Left hindlimb (tissue), 1 donor: ENCODE measurements around the gene ASCL2.

Experiments used
- DNase-seq: peaks from one replicate; pipeline ENCODE4 v3.0.0-alpha.2; 2018

The ASCL2 gene

GRCh38 chr11:2223153-2223794 lies 47.1 kb downstream of the ASCL2 start:
- no peak for DNase-seq

- peak; percentile 28 for DNase-seq
Measured at GRCh38 chr11:2222451-2222850, 47.9 kb downstream of the ASCL2 start.

DNA sequence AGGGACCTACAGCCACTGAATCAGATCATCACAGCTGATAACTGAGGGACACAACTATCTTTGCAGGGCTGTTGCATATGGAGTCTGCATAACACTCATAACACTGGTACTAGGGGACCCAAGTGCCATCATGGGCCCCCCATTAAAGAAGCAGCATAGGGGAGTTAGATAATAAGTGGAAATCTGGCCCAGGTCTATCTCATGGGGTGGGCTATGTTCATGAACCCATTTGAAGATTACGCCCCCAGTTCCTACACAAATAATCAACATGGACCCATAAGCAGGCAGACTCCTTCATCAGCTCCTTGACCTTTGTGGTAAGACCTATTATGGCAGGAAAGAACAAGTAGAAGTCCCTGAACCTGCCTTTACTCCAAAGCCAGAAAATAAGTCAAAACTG lies 48.8 kb downstream of the ASCL2 start:
- DNase-seq = no peak

DNA sequence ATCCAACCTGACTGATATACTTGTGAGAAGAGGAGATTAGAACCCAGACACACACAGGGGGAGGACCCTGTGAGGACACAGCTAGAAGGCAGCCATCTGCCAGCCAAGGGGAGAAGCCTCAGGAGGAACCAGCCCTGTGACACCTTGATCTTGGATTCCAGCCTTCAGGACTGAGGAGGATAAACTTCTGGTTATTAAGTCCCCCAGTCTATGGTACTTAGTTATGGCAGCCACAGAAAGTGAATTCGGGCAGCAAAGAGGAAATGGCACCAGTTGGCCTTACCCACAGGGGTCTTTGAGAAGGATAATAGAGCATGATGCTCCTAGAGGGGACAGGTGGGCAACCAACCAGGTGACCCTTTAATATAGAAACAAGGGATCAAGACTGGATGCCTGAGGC lies 49.4 kb downstream of the ASCL2 start:
- no peak for DNase-seq

DNA sequence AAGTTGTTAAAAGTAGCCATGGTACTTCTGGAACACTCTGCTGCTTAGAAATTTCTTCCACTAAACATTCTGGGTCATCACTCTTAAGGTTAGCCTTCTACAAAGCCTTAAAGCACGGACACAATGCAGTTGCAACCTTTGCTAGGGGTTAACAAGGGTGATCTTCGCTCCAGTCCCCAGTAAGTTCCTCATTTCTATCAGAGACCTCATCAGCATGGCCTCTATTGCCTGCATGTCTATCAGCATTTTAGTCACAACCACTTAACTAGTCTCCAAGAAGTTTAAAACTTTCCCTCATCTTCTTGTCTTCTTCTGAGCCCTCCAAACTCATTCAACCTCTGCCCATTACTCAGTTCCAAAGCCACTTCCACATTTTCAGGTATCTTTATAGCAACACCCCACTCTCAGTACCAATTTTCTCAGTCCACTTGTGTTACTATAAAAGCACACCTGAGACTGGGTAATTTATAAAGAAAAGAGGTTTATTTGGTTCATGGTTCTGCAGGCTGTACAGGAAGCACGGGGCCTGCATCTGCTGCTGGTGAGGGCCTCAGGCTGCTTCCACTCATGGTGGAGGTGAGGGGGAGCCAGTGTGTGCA lies 50.1 kb downstream of the ASCL2 start:
- DNase-seq = no peak

DNA sequence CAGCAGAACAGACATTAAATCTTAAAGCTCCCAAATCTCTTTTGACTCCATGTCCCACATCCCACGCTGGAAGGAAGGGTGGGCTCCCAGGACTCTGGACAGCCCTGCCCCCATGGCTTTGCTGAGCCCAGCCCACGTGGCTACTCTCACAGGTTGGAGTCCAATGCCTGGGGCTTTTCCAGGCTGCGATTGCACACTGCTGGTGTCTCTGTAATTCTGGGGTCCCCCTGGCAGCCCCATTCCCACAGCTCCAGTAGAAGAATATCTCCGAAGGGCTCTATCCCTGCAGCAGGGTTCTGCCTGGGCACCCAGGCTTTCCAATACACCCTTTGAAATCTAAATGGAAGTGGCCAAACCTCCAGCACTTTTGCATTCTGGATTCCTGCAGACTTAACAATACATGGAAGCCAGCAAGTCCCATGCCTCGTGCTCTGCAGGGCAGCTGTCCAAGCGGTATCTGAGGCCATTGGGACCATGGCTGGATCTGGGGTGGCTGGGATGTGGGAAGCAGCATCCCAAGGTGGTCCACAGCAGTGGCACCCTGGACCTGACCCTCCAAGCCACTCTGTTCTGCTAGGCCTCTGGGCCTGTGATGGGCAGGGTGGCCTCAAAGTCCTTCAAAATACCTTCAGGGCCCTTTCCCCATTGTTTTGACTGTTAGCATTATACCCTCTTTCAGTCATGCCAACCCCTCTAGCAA lies 50.9 kb downstream of the ASCL2 start:
- DNase-seq = no peak
